ENCODE measurements around the gene SPEF1. TPM values are rescaled to one million over a fixed set of nuclear protein-coding genes. Genes with fewer than 3 reads are reported as not detected.

Gene SPEF1
- total RNA-seq, 4 donors from 2014 or later = 0.14 TPM; not detected in 3

GRCh38 chr20:3728354-3728753 lies 52.9 kb downstream of the SPEF1 start:
- no peaks in the 10 kb centered on the region for H3K9me3 ChIP-seq
- peak overlapping the region in 2 of 4 donors; percentile 11 to 41 for H3K27ac ChIP-seq
- TF ChIP-seq EP300 (IDR thresholded peaks at IDR 0.05; ENCODE audit: low read depth) = no peak
- WGBS, 2 donors (ENCODE audit: low coverage in 1 of 2) = 77% methylated on average over 5 of the region's 5 CpGs; no CpG with 5 or more reads in 1 of the 2 donors
- H3K4me1 ChIP-seq = no peaks in the 10 kb centered on the region
- intact Hi-C loops (cut with DNase I; ENCODE audit: low total_unique reads) = no loop called here
- no peaks in the 10 kb centered on the region for H3K36me3 ChIP-seq
- no peak overlapping the region for H3K4me3 ChIP-seq
- peaks cover 42% of the 10 kb centered on the region for H3K27me3 ChIP-seq
- in situ Hi-C loops (cut with MboI; ENCODE audit: low pct_ligation_motif_present in 1 of 4, low pct_unique_long_range_greater_than_20kb in 1 of 4, low sequenced_read_pairs in 3 of 4) = no loop called here
- DNase-seq = no peak

Other genes starting within 250 kb of the SPEF1 start
- not detected for gene GFRA4, start 118.0 kb downstream of the SPEF1 start, total RNA-seq
- gene ADAM33, start 99.4 kb downstream of the SPEF1 start, total RNA-seq = 100 to 1,000 TPM in 1 of 4 donors, 10 to 100 TPM in 3; 15.0 to 150 (median 44.6) TPM
- gene SIGLEC1, start 68.8 kb downstream of the SPEF1 start, total RNA-seq = 10 to 100 TPM in 1 of 4 donors, 1 to 10 TPM in 3; 2.2 to 17.6 (median 7.9) TPM
- 1 to 10 TPM in 3 of 4 donors, under 1 TPM in 1; 0.75 to 4.1 (median 2.7) TPM for gene HSPA12B, start 48.8 kb downstream of the SPEF1 start, total RNA-seq
- gene ADISSP, start 13.7 kb downstream of the SPEF1 start, total RNA-seq = 10 to 100 TPM in 3 of 4 donors, 1 to 10 TPM in 1; 3.0 to 19.9 (median 16.3) TPM
- 10 to 100 TPM; 66.6 to 83.1 (median 72.8) TPM for gene CENPB, start 5.3 kb upstream of the SPEF1 start, total RNA-seq
- gene CDC25B, start 14.9 kb upstream of the SPEF1 start, total RNA-seq = 10 to 100 TPM; 14.1 to 89.4 (median 39.5) TPM
- 10 to 100 TPM in 3 of 4 donors, 1 to 10 TPM in 1; 9.1 to 38.5 (median 17.0) TPM for gene AP5S1, start 39.1 kb upstream of the SPEF1 start, total RNA-seq
- gene MAVS, start 65.4 kb upstream of the SPEF1 start, total RNA-seq = 100 to 1,000 TPM in 1 of 4 donors, 10 to 100 TPM in 3; 70.3 to 104 (median 81.8) TPM
- 10 to 100 TPM; 22.9 to 48.7 (median 38.2) TPM for gene PANK2, start 107.9 kb upstream of the SPEF1 start, total RNA-seq
- gene RNF24, start 234.1 kb upstream of the SPEF1 start, total RNA-seq = 1 to 10 TPM; 3.4 to 4.9 (median 3.9) TPM